Measurements from ENCODE around the gene DMBX1. TPM values are rescaled to one million over a fixed set of nuclear protein-coding genes. Genes with fewer than 3 reads are reported as not detected.

Gene DMBX1
- polyA plus RNA-seq, 2 donors = 0.01 TPM; not detected in 1

GRCh38 chr1:46521414-46521813 lies 31.8 kb downstream of the DMBX1 start:
- 78 to 85% methylated on average over 2 of the region's 2 CpGs for WGBS, 2 donors
- no peaks in the 10 kb centered on the region for H3K36me3 ChIP-seq (ENCODE audit: control insufficient read depth in 2 of 2, insufficient read depth in 2 of 2, low read length in 1 of 2)
- no peaks in the 10 kb centered on the region for H3K27me3 ChIP-seq (ENCODE audit: control insufficient read depth in 1 of 2, insufficient read depth in 2 of 2, low read length in 2 of 2)

GRCh38 chr1:46522184-46522968 lies 32.7 kb downstream of the DMBX1 start:
- peaks cover 7 to 14% of the 10 kb centered on the region in 2 donors for H3K4me1 ChIP-seq (ENCODE audit: control insufficient read depth in 2 of 2, insufficient read depth in 2 of 2, low read length in 1 of 2)
- no peaks in the 10 kb centered on the region for H3K36me3 ChIP-seq (ENCODE audit: control insufficient read depth in 2 of 2, insufficient read depth in 2 of 2, low read length in 1 of 2)
- H3K27ac ChIP-seq (ENCODE audit: low read depth in 2 of 2, low read length in 1 of 2) = peak overlapping the region; percentile 81 to 89
- no peak overlapping the region for H3K4me3 ChIP-seq (ENCODE audit: low read depth in 1 of 2, low read length in 2 of 2)
- no peaks in the 10 kb centered on the region for H3K27me3 ChIP-seq (ENCODE audit: control insufficient read depth in 1 of 2, insufficient read depth in 2 of 2, low read length in 2 of 2)
- 14 to 22% methylated on average over 16 of the region's 16 CpGs for WGBS, 2 donors
- H3K9me3 ChIP-seq (ENCODE audit: control insufficient read depth in 2 of 2, insufficient read depth in 1 of 2, low read depth in 1 of 2, low read length in 1 of 2) = no peaks in the 10 kb centered on the region

More at GRCh38 chr1:46521414-46521813, 31.8 kb downstream of the DMBX1 start:
- peaks cover 7 to 16% of the 10 kb centered on the region in 2 donors for H3K4me1 ChIP-seq (ENCODE audit: control insufficient read depth in 2 of 2, insufficient read depth in 2 of 2, low read length in 1 of 2)
- H3K4me3 ChIP-seq (ENCODE audit: low read depth in 1 of 2, low read length in 2 of 2) = no peak overlapping the region
- no peaks in the 10 kb centered on the region for H3K9me3 ChIP-seq (ENCODE audit: control insufficient read depth in 2 of 2, insufficient read depth in 1 of 2, low read depth in 1 of 2, low read length in 1 of 2)
- peak overlapping the region in 1 of 2 donors; percentile 45 for H3K27ac ChIP-seq (ENCODE audit: low read depth in 2 of 2, low read length in 1 of 2)

GRCh38 chr1:46522969-46523320 lies 33.3 kb downstream of the DMBX1 start:
- H3K4me1 ChIP-seq (ENCODE audit: control insufficient read depth in 2 of 2, insufficient read depth in 2 of 2, low read length in 1 of 2) = peaks cover 7 to 13% of the 10 kb centered on the region in 2 donors
- H3K4me3 ChIP-seq (ENCODE audit: low read depth in 1 of 2, low read length in 2 of 2) = no peak overlapping the region
- no peaks in the 10 kb centered on the region for H3K27me3 ChIP-seq (ENCODE audit: control insufficient read depth in 1 of 2, insufficient read depth in 2 of 2, low read length in 2 of 2)
- no peaks in the 10 kb centered on the region for H3K36me3 ChIP-seq (ENCODE audit: control insufficient read depth in 2 of 2, insufficient read depth in 2 of 2, low read length in 1 of 2)
- H3K9me3 ChIP-seq (ENCODE audit: control insufficient read depth in 2 of 2, insufficient read depth in 1 of 2, low read depth in 1 of 2, low read length in 1 of 2) = no peaks in the 10 kb centered on the region
- whole genome bisulfite sequencing, 2 donors = 46 to 68% methylated on average over 13 of the region's 13 CpGs
- H3K27ac ChIP-seq (ENCODE audit: low read depth in 2 of 2, low read length in 1 of 2) = peak overlapping the region; percentile 81 to 89

GRCh38 chr1:46523496-46524353 lies 34.1 kb downstream of the DMBX1 start:
- peaks cover 7 to 13% of the 10 kb centered on the region in 2 donors for H3K4me1 ChIP-seq (ENCODE audit: control insufficient read depth in 2 of 2, insufficient read depth in 2 of 2, low read length in 1 of 2)
- H3K4me3 ChIP-seq (ENCODE audit: low read depth in 1 of 2, low read length in 2 of 2) = no peak overlapping the region
- 70 to 73% methylated on average over 11 of the region's 11 CpGs for WGBS, 2 donors
- no peaks in the 10 kb centered on the region for H3K9me3 ChIP-seq (ENCODE audit: control insufficient read depth in 2 of 2, insufficient read depth in 1 of 2, low read depth in 1 of 2, low read length in 1 of 2)
- H3K27ac ChIP-seq (ENCODE audit: low read depth in 2 of 2, low read length in 1 of 2) = peak overlapping the region; percentile 71 to 89
- H3K36me3 ChIP-seq (ENCODE audit: control insufficient read depth in 2 of 2, insufficient read depth in 2 of 2, low read length in 1 of 2) = no peaks in the 10 kb centered on the region
- no peaks in the 10 kb centered on the region for H3K27me3 ChIP-seq (ENCODE audit: control insufficient read depth in 1 of 2, insufficient read depth in 2 of 2, low read length in 2 of 2)

GRCh38 chr1:46524843-46525242 lies 35.2 kb downstream of the DMBX1 start:
- Histone ChIP-seq H3K27ac (ENCODE audit: low read depth in 2 of 2, low read length in 1 of 2) (no peak overlapping the region), H3K4me1 (ENCODE audit: control insufficient read depth in 2 of 2, insufficient read depth in 2 of 2, low read length in 1 of 2) (peaks cover 7 to 13% of the 10 kb centered on the region in 2 donors), H3K36me3 (ENCODE audit: control insufficient read depth in 2 of 2, insufficient read depth in 2 of 2, low read length in 1 of 2) (no peaks in the 10 kb centered on the region), H3K27me3 (ENCODE audit: control insufficient read depth in 1 of 2, insufficient read depth in 2 of 2, low read length in 2 of 2) (no peaks in the 10 kb centered on the region), H3K4me3 (ENCODE audit: low read depth in 1 of 2, low read length in 2 of 2) (no peak overlapping the region), H3K9me3 (ENCODE audit: control insufficient read depth in 2 of 2, insufficient read depth in 1 of 2, low read depth in 1 of 2, low read length in 1 of 2) (no peaks in the 10 kb centered on the region)
- WGBS, 2 donors = 75 to 88% methylated on average over 5 of the region's 5 CpGs

GRCh38 chr1:46525253-46525983 lies 35.8 kb downstream of the DMBX1 start:
- no peaks in the 10 kb centered on the region for H3K27me3 ChIP-seq (ENCODE audit: control insufficient read depth in 1 of 2, insufficient read depth in 2 of 2, low read length in 2 of 2)

GRCh38 chr1:46526013-46526690 lies 36.5 kb downstream of the DMBX1 start:
- no peaks in the 10 kb centered on the region for H3K9me3 ChIP-seq (ENCODE audit: control insufficient read depth in 2 of 2, insufficient read depth in 1 of 2, low read depth in 1 of 2, low read length in 1 of 2)
- H3K27me3 ChIP-seq (ENCODE audit: control insufficient read depth in 1 of 2, insufficient read depth in 2 of 2, low read length in 2 of 2) = no peaks in the 10 kb centered on the region
- H3K4me3 ChIP-seq (ENCODE audit: low read depth in 1 of 2, low read length in 2 of 2) = no peak overlapping the region
- H3K4me1 ChIP-seq (ENCODE audit: control insufficient read depth in 2 of 2, insufficient read depth in 2 of 2, low read length in 1 of 2) = peaks cover 7 to 13% of the 10 kb centered on the region in 2 donors
- 66 to 68% methylated on average over 17 of the region's 17 CpGs for WGBS, 2 donors
- no peak overlapping the region for H3K27ac ChIP-seq (ENCODE audit: low read depth in 2 of 2, low read length in 1 of 2)
- no peaks in the 10 kb centered on the region for H3K36me3 ChIP-seq (ENCODE audit: control insufficient read depth in 2 of 2, insufficient read depth in 2 of 2, low read length in 1 of 2)

More at GRCh38 chr1:46525253-46525983, 35.8 kb downstream of the DMBX1 start:
- no peak overlapping the region for H3K27ac ChIP-seq (ENCODE audit: low read depth in 2 of 2, low read length in 1 of 2)
- no peaks in the 10 kb centered on the region for H3K36me3 ChIP-seq (ENCODE audit: control insufficient read depth in 2 of 2, insufficient read depth in 2 of 2, low read length in 1 of 2)
- H3K4me1 ChIP-seq (ENCODE audit: control insufficient read depth in 2 of 2, insufficient read depth in 2 of 2, low read length in 1 of 2) = peaks cover 7 to 13% of the 10 kb centered on the region in 2 donors
- no peaks in the 10 kb centered on the region for H3K9me3 ChIP-seq (ENCODE audit: control insufficient read depth in 2 of 2, insufficient read depth in 1 of 2, low read depth in 1 of 2, low read length in 1 of 2)
- H3K4me3 ChIP-seq (ENCODE audit: low read depth in 1 of 2, low read length in 2 of 2) = no peak overlapping the region
- WGBS, 2 donors = 62 to 66% methylated on average over 13 of the region's 13 CpGs

- no peaks in the 10 kb centered on the region for H3K27me3 ChIP-seq (ENCODE audit: control insufficient read depth in 1 of 2, insufficient read depth in 2 of 2, low read length in 2 of 2)
- no peaks in the 10 kb centered on the region for H3K9me3 ChIP-seq (ENCODE audit: control insufficient read depth in 2 of 2, insufficient read depth in 1 of 2, low read depth in 1 of 2, low read length in 1 of 2)
- no peaks in the 10 kb centered on the region for H3K36me3 ChIP-seq (ENCODE audit: control insufficient read depth in 2 of 2, insufficient read depth in 2 of 2, low read length in 1 of 2)
- WGBS, 2 donors = 48 to 56% methylated on average over 14 of the region's 14 CpGs
- H3K4me1 ChIP-seq (ENCODE audit: control insufficient read depth in 2 of 2, insufficient read depth in 2 of 2, low read length in 1 of 2) = peaks cover 7 to 13% of the 10 kb centered on the region in 2 donors
- no peak overlapping the region for H3K4me3 ChIP-seq (ENCODE audit: low read depth in 1 of 2, low read length in 2 of 2)
- H3K27ac ChIP-seq (ENCODE audit: low read depth in 2 of 2, low read length in 1 of 2) = no peak overlapping the region
Measured at GRCh38 chr1:46526691-46527291, 37.2 kb downstream of the DMBX1 start.

Data from esophagus (tissue), 2 donors.